K562 (cell line): ENCODE results near the gene UNC5B. TPM values are rescaled to one million over a fixed set of nuclear protein-coding genes. Genes with fewer than 3 reads are reported as not detected.
A peak's percentile ranks its signal among the peaks of the same experiment; 100 is the strongest.

Experiments used
- ATAC-seq: fragments of 200-7000 bp; cut with Tn5 transposase; 3 replicates; pipeline ENCODE4 v1.9.1; 2020; ENCODE audit warnings: moderate library complexity
- BruUV-seq: library from RNA; stranded (reverse); fragments of 400-500 nt; replicated peaks from 2 replicates; lab custom pipeline; 2021; lab: Mats Ljungman, UMichigan
- CTCF ChIA-PET: fragments of 300-600 bp; formaldehyde crosslinking; extraction: SDS; loops from one replicate; lab custom pipeline; 2021; ENCODE audit warnings: low intra/inter-chr PET ratio; lab: Yijun Ruan, JAX
- POLR2A ChIA-PET: fragments of 300-600, 350-650 bp; sonication (Branson Sonifier 250); formaldehyde crosslinking; extraction: SDS; loops from one replicate; lab custom pipeline; 2021; ENCODE audit warnings: antibody characterized with exemption, inconsistent platforms; lab: Yijun Ruan, JAX
- DNase-seq, 4 experiments: peaks; one replicate each; pipeline versions ENCODE4 v3.0.0 to v3.0.0-alpha.2; 2011 to 2018; ENCODE audit warnings: low spot score in 3 of 4, mixed read lengths in 3 of 4; ENCODE audit errors: extremely low read depth in 1 of 4
- FAIRE-seq: peaks from 2 replicates; lab custom pipeline; 2011; peaks lifted over from hg19 to GRCh38; lab: Jason Lieb, UNC
- H2AFZ ChIP-seq: 2 replicates; pipeline ENCODE4 v1.6.0; 2011; ENCODE audit warnings: low read depth, low read length, control low read depth, inconsistent platforms
- H3K27ac ChIP-seq: fragments of 200-600 bp; 3 replicates; pipeline ENCODE4 v1.8.0; 2011; ENCODE audit warnings: low read depth, mild to moderate bottlenecking, control low read depth, inconsistent platforms, low read length, moderate library complexity, mixed read lengths; ENCODE audit errors: extremely low read depth
- H3K27me3 ChIP-seq, 2 experiments: fragments of 300-600 bp in 1 of 2; 2 replicates in 1 of 2; 3 replicates in 1 of 2; pipeline versions ENCODE4 v1.6.0 to v1.8.0; 2011; ENCODE audit warnings: inconsistent platforms in 2 of 2, low read length in 2 of 2, mild to moderate bottlenecking in 1 of 2, mixed read lengths in 1 of 2, moderate library complexity in 1 of 2; ENCODE audit not compliant: control insufficient read depth in 2 of 2, insufficient read depth in 2 of 2
- H3K36me3 ChIP-seq: fragments of 300-600 bp; 3 replicates; pipeline ENCODE4 v1.8.0; 2011; ENCODE audit warnings: mild to moderate bottlenecking, low read length, inconsistent platforms; ENCODE audit not compliant: control insufficient read depth, insufficient read depth
- H3K4me1 ChIP-seq, 2 experiments: fragments of 200-600 bp in 1 of 2; replicated peaks in 1 of 2; 2 replicates in 1 of 2; 3 replicates in 1 of 2; pipeline versions ENCODE4 v1.5.1 to v1.8.0; 2011; ENCODE audit warnings: inconsistent platforms in 2 of 2, low read length in 2 of 2, mild to moderate bottlenecking in 1 of 2, mixed read lengths in 1 of 2, moderate library complexity in 1 of 2; ENCODE audit not compliant: control insufficient read depth in 2 of 2, insufficient read depth in 2 of 2
- H3K4me2 ChIP-seq: 2 replicates; pipeline ENCODE4 v1.6.1; 2011; ENCODE audit warnings: low read length, control low read depth, inconsistent platforms, mixed read lengths; ENCODE audit not compliant: insufficient read depth
- H3K4me3 ChIP-seq: fragments of 200-600 bp; sonication (generic), shearing (Covaris generic); 2 replicates; pipeline ENCODE4 v1.5.1; 2016; ENCODE audit warnings: control low read depth, inconsistent platforms
- H3K79me2 ChIP-seq: fragments of 200-600 bp; 3 replicates; pipeline ENCODE4 v1.8.0; 2011; ENCODE audit warnings: low read length, inconsistent platforms; ENCODE audit not compliant: control insufficient read depth, insufficient read depth
- H3K9ac ChIP-seq, 2 experiments: 2 replicates each; pipeline versions ENCODE4 v1.6.0 to v1.6.1; 2011; ENCODE audit warnings: low read depth in 2 of 2, low read length in 2 of 2, control low read depth in 1 of 2, inconsistent platforms in 1 of 2, mild to moderate bottlenecking in 1 of 2, mixed read lengths in 1 of 2; ENCODE audit not compliant: insufficient read depth in 1 of 2
- H3K9me1 ChIP-seq: one replicate; pipeline ENCODE4 v1.6.0; 2011; ENCODE audit warnings: inconsistent platforms, mild to moderate bottlenecking, low read length, moderate library complexity; ENCODE audit not compliant: control insufficient read depth, insufficient read depth
- H3K9me3 ChIP-seq: replicated peaks from 2 replicates; pipeline ENCODE4 v1.5.1; 2011; ENCODE audit warnings: low read depth, low read length, inconsistent platforms; ENCODE audit not compliant: control insufficient read depth, insufficient read depth
- H4K20me1 ChIP-seq: replicated peaks from 2 replicates; pipeline ENCODE4 v1.6.1; 2011; ENCODE audit warnings: low read length, inconsistent platforms, mixed read lengths; ENCODE audit not compliant: control insufficient read depth, insufficient read depth
- NR0B1 ChIP-seq: fragments of 450-650 bp; IDR thresholded peaks from one replicate; pipeline ENCODE4 v1.6.1; 2018; ENCODE audit warnings: mild to moderate bottlenecking, moderate library complexity; ENCODE audit not compliant: partially characterized antibody
- ZNF740 ChIP-seq, 3 experiments: fragments of 200-800 bp in 1 of 3; sonication (Bioruptor generic) in 1 of 3; sonication (generic) in 1 of 3; formaldehyde crosslinking in 1 of 3; IDR thresholded peaks; 2 replicates each; pipeline versions ENCODE4 v1.6.1 to v1.8.0; 2016 to 2022; ENCODE audit warnings: mild to moderate bottlenecking in 2 of 3, missing compliant biosample characterization in 2 of 3, missing genetic modification characterization in 2 of 3, missing genetic modification reagents in 1 of 3
- WGBS: fragments of 100-300 bp; shearing (Covaris generic); methylation state at CpG from one replicate; pipeline ENCODE4 v1.1.6; 2016; ENCODE audit warnings: low coverage, mixed read lengths; ENCODE audit not compliant: insufficient coverage; ENCODE audit errors: missing lambda C conversion rate; 5-methylcytosine and 5-hydroxymethylcytosine counted together
- in situ Hi-C: fragments of 300-500 bp; cut with MboI; formaldehyde crosslinking; loops from 4 replicates; pipeline ENCODE4 v1.15.0; 2018; ENCODE audit warnings: inconsistent platforms, mixed read lengths
- intact Hi-C: fragments of 100-400 bp; cut with micrococcal nuclease; formaldehyde crosslinking; loops from 2 replicates; pipeline ENCODE4 v1.14.2; 2022
- polyA plus RNA-seq, 8 experiments: library from polyadenylated mRNA; depleted of rRNA in 4 of 8; stranded (reverse) in 5 of 8; unstranded in 3 of 8; fragments of >200 nt; fragmentation: Nextera tagmentation in 2 of 8; fragmentation: Illumina TruSeq in 1 of 8; extraction: Ambion mirVana in 2 of 8; extraction: Trizol in 1 of 8; gene quantifications; 2 replicates each; pipeline versions ENCODE4 v1.2.1 to v1.2.3, GENCODE V29; 2011 to 2014; ENCODE audit warnings: inconsistent platforms in 1 of 8, missing spikeins in 1 of 8
- total RNA-seq, 7 experiments: library from RNA; depleted of rRNA in 6 of 7; stranded (reverse); fragments of >200 nt in 6 of 7; fragmentation: Illumina TruSeq in 2 of 7; extraction: Trizol in 2 of 7; gene quantifications; 2 replicates each; pipeline versions ENCODE4 v1.2.1 to v1.2.3, GENCODE V29; 2011 to 2021; ENCODE audit warnings: low replicate concordance in 1 of 7

Gene UNC5B
- total and polyA plus RNA-seq, 9 of the 15 experiments (the other 6 are each of a cell fraction or from before 2014, with no cell fraction given), result 0.10 to 8.4 (median 2.1) TPM

GRCh38 chr10:71279590-71280170 lies 67.3 kb downstream of the UNC5B start:
- Histone ChIP-seq H3K4me2 (no peak overlapping the region), H3K27ac (no peak overlapping the region), H3K79me2 (no peaks in the 10 kb centered on the region), H2AFZ (no peak overlapping the region), H3K4me3 (no peak overlapping the region), H3K36me3 (no peaks in the 10 kb centered on the region), H3K9me3 (no peaks in the 10 kb centered on the region), H3K27me3 (peaks cover 0 to 18% of the 10 kb centered on the region in 2 experiments; a peak in 3 of 5 replicates), H3K9me1 (no peaks in the 10 kb centered on the region), H3K9ac (no peak overlapping the region), H4K20me1 (peaks cover 4% of the 10 kb centered on the region), H3K4me1 (peaks cover 0 to 11% of the 10 kb centered on the region in 2 experiments; a peak in 2 of 5 replicates)
- TF ChIP-seq NR0B1, result no peak
- no peak for TF ChIP-seq ZNF740 (CRISPR knock-in tag; IDR thresholded peaks at IDR 0.05)
- TF ChIP-seq ZNF740 (tag; IDR thresholded peaks at IDR 0.05), result 0 out of 4 replicates have a peak, but pooled peaks of 1 of the 2 experiments have one; percentile 16
- POLR2A ChIA-PET, result interaction anchor here (1.0 to 1.3 kb wide), 3 partner anchors 8 to 10 kb away, joined by 3 to 5 read pairs (median 4); no protein-coding TSS in a partner anchor
- CTCF ChIA-PET, result no interaction called here
- no peak for FAIRE-seq
- no peak for DNase-seq
- ATAC-seq, result no peak
- no TSS peak for BruUV-seq
- intact Hi-C loops (loop anchor here (5.0 kb wide), 1 partner anchor 352 kb away; no protein-coding TSS in a partner anchor), in situ Hi-C loops (no loop called here)
- WGBS, result 53% methylated on average over 22 of the region's 22 CpGs
